ENCODE measurements around the gene SEL1L. TPM values are rescaled to one million over a fixed set of nuclear protein-coding genes. Genes with fewer than 3 reads are reported as not detected.
"Not testable (repeated sequence)": the region's sequence is repeated elsewhere in the genome, so short reads cannot be mapped to it uniquely, and the experiment has no call there.

Gene SEL1L
- total RNA-seq, 2 donors from 2014 or later, result 70.5 to 79.2 TPM

- Mint-ChIP-seq H3K27me3 (ENCODE audit: low read depth) (no peaks in the 10 kb centered on the region), H3K4me3 (no peak overlapping the region), H3K9me3 (no peaks in the 10 kb centered on the region), H3K4me1 (ENCODE audit: low read depth) (peaks cover 9% of the 10 kb centered on the region), H3K36me3 (ENCODE audit: insufficient read depth in 2 of 2) (peaks cover 4 to 24% of the 10 kb centered on the region in 2 donors), H3K27ac (no peak overlapping the region)
- DNase-seq (no peak), ATAC-seq (replicated peaks in 1 of 2) (no peak)
Observed at GRCh38 chr14:81484120-81484519, 49.5 kb downstream of the SEL1L start.

DNA sequence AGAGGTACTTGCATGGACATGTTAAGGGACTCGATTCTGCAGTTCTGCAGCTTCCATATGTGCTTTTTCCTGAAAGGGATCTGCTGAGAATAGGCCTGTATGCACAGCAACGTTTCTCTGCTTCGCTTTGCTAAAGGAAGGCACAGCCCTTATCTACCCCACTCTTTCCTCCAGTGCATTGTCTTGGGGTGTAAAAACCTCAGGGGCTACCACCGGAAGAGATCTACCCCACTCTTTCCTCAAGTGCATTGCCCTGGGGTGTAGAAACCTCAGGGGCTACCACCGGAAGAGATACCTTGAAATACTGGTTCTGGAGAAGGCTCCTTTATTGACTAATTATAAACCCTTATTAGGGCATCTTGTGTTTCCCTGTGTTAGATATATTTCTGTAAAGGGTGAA lies 52.9 kb downstream of the SEL1L start:
- peaks cover 2 to 17% of the 10 kb centered on the region in 2 donors for H3K36me3 Mint-ChIP-seq (ENCODE audit: insufficient read depth in 2 of 2)
- DNase-seq, result no peak
- no peaks in the 10 kb centered on the region for H3K27me3 Mint-ChIP-seq (ENCODE audit: low read depth)
- peaks cover 19% of the 10 kb centered on the region for H3K4me1 Mint-ChIP-seq (ENCODE audit: low read depth)
- no peak overlapping the region for H3K27ac Mint-ChIP-seq
- H3K9me3 Mint-ChIP-seq, result no peaks in the 10 kb centered on the region
- no peak overlapping the region for H3K4me3 Mint-ChIP-seq
- ATAC-seq (replicated peaks in 1 of 2), result no peak

DNA sequence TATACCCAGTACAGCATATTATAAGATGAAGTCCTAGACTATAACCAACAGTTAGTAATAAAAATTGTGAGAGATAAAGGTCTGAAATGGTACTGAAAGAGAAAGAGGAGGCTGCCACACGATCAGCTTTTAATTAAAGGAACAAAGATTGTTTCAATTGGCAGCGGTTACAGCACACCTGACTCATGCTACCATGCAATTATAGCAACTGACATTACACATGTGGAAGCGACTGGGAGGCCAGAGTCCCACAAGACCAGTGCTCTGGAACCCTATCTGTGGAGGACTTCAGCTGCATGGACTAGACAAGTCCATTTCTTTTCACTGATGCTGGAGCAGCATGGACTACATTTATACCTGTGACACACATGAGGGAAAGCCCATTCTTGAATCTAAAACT lies 55.2 kb downstream of the SEL1L start:
- DNase-seq (no peak), ATAC-seq (replicated peaks in 1 of 2) (no peak)
- H3K4me1 Mint-ChIP-seq (ENCODE audit: low read depth), result peaks cover 37% of the 10 kb centered on the region
- no peaks in the 10 kb centered on the region for H3K9me3 Mint-ChIP-seq
- no peaks in the 10 kb centered on the region for H3K27me3 Mint-ChIP-seq (ENCODE audit: low read depth)
- no peak overlapping the region for H3K4me3 Mint-ChIP-seq
- peak overlapping the region; percentile 24 for H3K27ac Mint-ChIP-seq
- peaks cover 3 to 22% of the 10 kb centered on the region in 2 donors for H3K36me3 Mint-ChIP-seq (ENCODE audit: insufficient read depth in 2 of 2)

- no peak for ATAC-seq (replicated peaks in 1 of 2)
- H3K27ac Mint-ChIP-seq, result no peak overlapping the region
Observed at GRCh38 chr14:81476816-81477215, 56.8 kb downstream of the SEL1L start.

GRCh38 chr14:81474685-81475324 lies 58.8 kb downstream of the SEL1L start:
- Mint-ChIP-seq H3K4me1 (ENCODE audit: low read depth) (peaks cover 74% of the 10 kb centered on the region), H3K9me3 (no peaks in the 10 kb centered on the region), H3K27ac (peak overlapping the region; percentile 97), H3K36me3 (ENCODE audit: insufficient read depth in 2 of 2) (peaks cover 3 to 18% of the 10 kb centered on the region in 2 donors), H3K27me3 (ENCODE audit: low read depth) (no peaks in the 10 kb centered on the region), H3K4me3 (peak overlapping the region; percentile 64 to 92)
- no peak for DNase-seq
- ATAC-seq (replicated peaks in 1 of 2), result no peak

More at GRCh38 chr14:81476816-81477215, 56.8 kb downstream of the SEL1L start:
- H3K4me3 Mint-ChIP-seq, result no peak overlapping the region
- DNase-seq, result no peak
- H3K9me3 Mint-ChIP-seq, result no peaks in the 10 kb centered on the region
- peaks cover 54% of the 10 kb centered on the region for H3K4me1 Mint-ChIP-seq (ENCODE audit: low read depth)
- peaks cover 3 to 23% of the 10 kb centered on the region in 2 donors for H3K36me3 Mint-ChIP-seq (ENCODE audit: insufficient read depth in 2 of 2)
- H3K27me3 Mint-ChIP-seq (ENCODE audit: low read depth), result no peaks in the 10 kb centered on the region

GRCh38 chr14:81474148-81474492 lies 59.5 kb downstream of the SEL1L start:
- DNase-seq (no peak), ATAC-seq (replicated peaks in 1 of 2) (peak; percentile 75 to 82)
- Mint-ChIP-seq H3K27ac (peak overlapping the region; percentile 97), H3K36me3 (ENCODE audit: insufficient read depth in 2 of 2) (peaks cover 3 to 18% of the 10 kb centered on the region in 2 donors), H3K27me3 (ENCODE audit: low read depth) (no peaks in the 10 kb centered on the region), H3K4me3 (peak overlapping the region; percentile 64 to 92), H3K4me1 (ENCODE audit: low read depth) (peaks cover 74% of the 10 kb centered on the region), H3K9me3 (no peaks in the 10 kb centered on the region)

- DNase-seq (no peak), ATAC-seq (replicated peaks in 1 of 2) (peak in 1 of 2 donors; percentile 5)
- Mint-ChIP-seq H3K4me1 (ENCODE audit: low read depth) (peaks cover 69% of the 10 kb centered on the region), H3K9me3 (no peaks in the 10 kb centered on the region), H3K27ac (peak overlapping the region; percentile 97), H3K27me3 (ENCODE audit: low read depth) (no peaks in the 10 kb centered on the region), H3K36me3 (ENCODE audit: insufficient read depth in 2 of 2) (peaks cover 3 to 16% of the 10 kb centered on the region in 2 donors), H3K4me3 (peak overlapping the region in 1 of 2 donors; percentile 92)
Observed at GRCh38 chr14:81473456-81474147, 60.1 kb downstream of the SEL1L start.

- H3K4me1 Mint-ChIP-seq (ENCODE audit: low read depth), result peaks cover 68% of the 10 kb centered on the region
- DNase-seq, result no peak
- ATAC-seq (replicated peaks in 1 of 2), result no peak
- no peak overlapping the region for H3K27ac Mint-ChIP-seq
- no peak overlapping the region for H3K4me3 Mint-ChIP-seq
- peaks cover 1 to 12% of the 10 kb centered on the region in 2 donors for H3K36me3 Mint-ChIP-seq (ENCODE audit: insufficient read depth in 2 of 2)
- H3K9me3 Mint-ChIP-seq, result peaks cover 0 to 1% of the 10 kb centered on the region in 2 donors
- H3K27me3 Mint-ChIP-seq (ENCODE audit: low read depth), result no peaks in the 10 kb centered on the region
Observed at GRCh38 chr14:81472096-81472800, 61.4 kb downstream of the SEL1L start.

DNA sequence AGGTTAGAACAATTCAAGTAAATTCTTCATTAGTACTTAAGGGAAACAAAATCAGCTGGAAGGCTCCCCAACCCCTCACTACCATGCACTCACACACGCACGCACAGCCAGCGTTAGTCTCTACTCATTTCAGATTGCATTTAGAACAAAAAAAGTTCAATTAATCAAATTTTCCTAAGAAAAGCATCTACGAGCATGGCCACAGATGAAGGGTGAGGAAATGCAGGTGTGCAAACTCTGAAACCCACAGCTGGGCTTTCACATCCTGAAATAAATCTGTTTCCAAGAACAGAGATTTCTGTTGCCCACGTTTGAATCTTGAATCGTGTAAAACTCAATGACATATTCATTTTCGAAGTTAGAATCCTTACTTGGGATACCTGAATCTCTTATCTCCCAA lies 62.6 kb downstream of the SEL1L start:
- ATAC-seq (replicated peaks in 1 of 2) (peak; percentile 42 to 66), DNase-seq (peak; percentile 16 to 26)
- Mint-ChIP-seq H3K4me3 (peak overlapping the region; percentile 52 to 68), H3K9me3 (peaks cover 0 to 2% of the 10 kb centered on the region in 2 donors), H3K36me3 (ENCODE audit: insufficient read depth in 2 of 2) (peaks cover 1 to 9% of the 10 kb centered on the region in 2 donors), H3K4me1 (ENCODE audit: low read depth) (peaks cover 66% of the 10 kb centered on the region), H3K27me3 (ENCODE audit: low read depth) (no peaks in the 10 kb centered on the region), H3K27ac (peak overlapping the region; percentile 26)

GRCh38 chr14:81470557-81470826 lies 63.2 kb downstream of the SEL1L start:
- not testable (repeated sequence) for H3K36me3 Mint-ChIP-seq (ENCODE audit: insufficient read depth in 2 of 2); DNase-seq; H3K9me3 Mint-ChIP-seq; H3K27me3 Mint-ChIP-seq (ENCODE audit: low read depth)
- Mint-ChIP-seq H3K4me3 (peak overlapping the region; percentile 52 to 68), H3K4me1 (ENCODE audit: low read depth) (peaks cover 61% of the 10 kb centered on the region), H3K27ac (peak overlapping the region; percentile 26)
- ATAC-seq (replicated peaks in 1 of 2), result peak in 1 of 2 donors; percentile 12

GRCh38 chr14:81466854-81467253 lies 66.8 kb downstream of the SEL1L start:
- Mint-ChIP-seq H3K27ac (no peak overlapping the region), H3K36me3 (ENCODE audit: insufficient read depth in 2 of 2) (no peaks in the 10 kb centered on the region), H3K9me3 (peaks cover 0 to 2% of the 10 kb centered on the region in 2 donors), H3K4me3 (no peak overlapping the region), H3K4me1 (ENCODE audit: low read depth) (peaks cover 32% of the 10 kb centered on the region), H3K27me3 (ENCODE audit: low read depth) (no peaks in the 10 kb centered on the region)
- ATAC-seq (replicated peaks in 1 of 2), result no peak
- DNase-seq, result no peak

DNA sequence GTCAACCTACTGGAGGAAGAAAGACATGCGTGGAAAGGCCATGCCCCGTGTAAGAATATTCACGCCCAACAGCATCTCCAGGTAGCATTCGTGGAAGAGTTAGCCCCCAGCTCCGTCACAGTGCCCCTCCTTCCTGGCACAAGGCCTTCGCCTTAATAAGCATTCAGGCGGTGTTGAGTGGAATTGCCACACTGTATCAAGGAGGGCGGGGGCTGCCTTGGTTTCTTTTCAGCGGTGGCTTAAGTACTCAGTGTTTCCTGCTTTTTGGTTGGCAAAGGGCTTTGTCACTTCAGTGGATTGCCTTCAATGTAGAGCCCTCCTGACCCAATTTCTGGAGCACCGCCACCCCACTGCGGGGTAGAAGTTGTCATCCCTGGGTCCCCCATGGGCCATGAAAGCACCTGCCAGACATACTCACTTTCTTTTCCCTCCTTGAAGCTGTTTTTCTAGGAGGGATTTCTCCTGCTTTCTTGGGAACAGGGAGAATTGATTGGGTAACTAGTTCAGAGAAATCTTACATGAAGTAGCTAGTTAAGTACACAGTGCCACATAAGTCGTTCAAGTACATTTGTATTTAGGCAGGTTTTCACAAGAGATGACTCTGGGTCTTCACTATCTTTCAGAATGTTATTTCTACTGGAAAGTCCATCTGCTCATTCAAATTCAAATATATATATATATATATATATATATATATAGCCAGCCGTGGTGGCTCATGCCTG lies 68.0 kb downstream of the SEL1L start:
- no peak overlapping the region for H3K27ac Mint-ChIP-seq
- H3K4me3 Mint-ChIP-seq, result peak overlapping the region; percentile 46 to 68
- peaks cover 6% of the 10 kb centered on the region for H3K27me3 Mint-ChIP-seq (ENCODE audit: low read depth)
- H3K36me3 Mint-ChIP-seq (ENCODE audit: insufficient read depth in 2 of 2), result no peaks in the 10 kb centered on the region
- ATAC-seq (replicated peaks in 1 of 2), result no peak
- DNase-seq, result no peak
- peaks cover 0 to 2% of the 10 kb centered on the region in 2 donors for H3K9me3 Mint-ChIP-seq
- H3K4me1 Mint-ChIP-seq (ENCODE audit: low read depth), result peaks cover 20% of the 10 kb centered on the region

DNA sequence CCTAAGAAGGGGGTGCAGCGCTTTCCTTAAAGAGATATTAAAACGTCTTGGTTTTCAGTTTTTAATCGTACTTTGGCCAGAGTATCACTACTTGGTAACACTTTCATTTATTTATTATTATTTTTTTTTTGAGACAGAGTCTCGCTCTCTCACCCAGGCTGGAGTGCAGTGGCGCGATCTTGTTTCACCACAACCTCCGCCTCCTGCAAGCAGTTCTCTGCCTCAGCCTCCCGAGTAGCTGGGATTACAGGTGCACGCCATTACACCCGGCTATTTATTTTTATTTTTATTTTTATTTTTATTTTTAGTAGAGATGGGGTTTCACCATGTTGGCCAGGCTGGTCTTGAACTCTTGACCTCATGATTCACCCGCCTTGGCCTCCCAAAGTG lies 68.7 kb downstream of the SEL1L start:
- H3K36me3 Mint-ChIP-seq (ENCODE audit: insufficient read depth in 2 of 2); H3K9me3 Mint-ChIP-seq; H3K27me3 Mint-ChIP-seq (ENCODE audit: low read depth); DNase-seq: not testable (repeated sequence)
- peak; percentile 8 to 19 for ATAC-seq (replicated peaks in 1 of 2)
- H3K4me3 Mint-ChIP-seq, result peak overlapping the region; percentile 76 to 92
- peak overlapping the region; percentile 74 for H3K27ac Mint-ChIP-seq
- peaks cover 14% of the 10 kb centered on the region for H3K4me1 Mint-ChIP-seq (ENCODE audit: low read depth)

Data from activated T-cell treated with anti-CD3 and anti-CD28 coated beads, Interleukin-2, amount 50 U/mL, for 72 hours (primary cell).